Measurements from ENCODE around the gene INHBB.
"Not testable (repeated sequence)": the region's sequence is repeated elsewhere in the genome, so short reads cannot be mapped to it uniquely, and the experiment has no call there.

INHBB gene

GRCh38 chr2:120316528-120317179 is 29.3 kb upstream of the INHBB start:
- no peak for DNase-seq

DNA sequence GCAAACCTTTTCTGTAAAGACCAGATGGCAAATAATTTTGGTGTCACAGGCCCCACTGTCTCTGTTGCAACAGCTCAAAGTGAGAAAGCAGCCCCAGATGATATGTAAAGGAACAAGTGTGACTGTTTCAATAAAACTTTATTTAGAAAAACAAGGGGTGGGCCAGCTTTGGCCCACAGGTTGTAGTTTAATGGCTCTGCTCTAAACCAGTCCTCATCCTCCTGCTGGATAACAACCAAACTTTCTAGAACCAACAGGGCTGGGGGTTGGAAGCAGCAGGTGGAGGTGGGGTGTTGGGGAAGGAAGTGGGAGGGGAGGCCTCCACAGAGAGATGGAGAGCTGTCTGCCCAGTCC is 28.8 kb upstream of the INHBB start:
- DNase-seq: no peak

GRCh38 chr2:120317916-120318315 is 28.0 kb upstream of the INHBB start:
- peak; percentile 8 for DNase-seq

- DNase-seq: peak; percentile 80
Observed at GRCh38 chr2:120318626-120319025, 27.3 kb upstream of the INHBB start.

DNA sequence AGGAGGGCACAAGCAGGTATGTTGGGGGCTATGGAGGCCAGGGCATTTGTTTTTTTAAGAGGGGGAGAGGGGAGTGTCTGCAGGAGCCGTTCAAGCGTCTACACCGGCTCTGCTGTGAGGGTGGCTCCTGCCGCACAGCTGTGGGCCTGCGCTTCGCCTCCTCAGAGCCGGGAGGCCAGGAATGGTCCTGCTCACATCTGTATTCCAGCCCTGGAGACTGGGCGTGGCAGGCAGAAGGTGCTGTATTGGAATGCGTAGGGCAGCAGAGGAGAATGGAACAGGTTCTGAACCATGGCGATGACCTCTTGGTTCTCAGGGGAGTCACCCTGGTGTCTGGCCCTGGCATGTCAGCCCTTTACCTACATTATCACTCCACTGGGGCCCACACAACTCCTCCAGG is 26.8 kb upstream of the INHBB start:
- peak; percentile 31 for DNase-seq

DNA sequence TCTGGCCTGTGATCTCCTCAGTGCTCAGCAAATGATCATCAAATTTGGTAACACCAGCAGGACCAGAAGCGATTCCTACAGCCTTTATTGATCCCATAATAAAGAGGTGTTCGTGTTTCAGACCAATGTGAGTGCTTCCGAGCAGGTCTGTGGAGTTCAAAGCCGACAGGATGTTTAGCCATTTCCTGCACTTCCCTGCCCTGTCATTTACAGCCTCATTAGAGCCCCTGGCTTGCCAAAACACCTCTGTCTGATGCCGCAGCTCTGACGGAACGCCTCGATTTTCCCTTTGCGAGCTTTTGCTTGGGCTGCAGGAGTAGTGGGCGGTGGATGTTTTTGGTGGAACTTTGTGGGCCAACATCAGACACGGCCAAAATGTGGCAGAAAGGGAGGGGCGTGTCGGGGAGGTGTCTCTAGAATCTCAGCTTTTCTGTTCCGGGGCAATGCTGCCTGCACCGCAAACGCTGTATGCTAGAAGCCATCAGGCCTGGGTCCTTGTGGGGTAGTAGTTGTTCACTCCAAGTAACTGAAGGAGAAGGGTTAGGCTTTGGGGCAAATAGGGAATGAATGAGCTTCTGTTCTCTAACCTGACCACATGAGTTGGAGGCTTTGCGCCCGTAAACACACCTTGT is 26.1 kb upstream of the INHBB start:
- DNase-seq: peak; percentile 24

DNA sequence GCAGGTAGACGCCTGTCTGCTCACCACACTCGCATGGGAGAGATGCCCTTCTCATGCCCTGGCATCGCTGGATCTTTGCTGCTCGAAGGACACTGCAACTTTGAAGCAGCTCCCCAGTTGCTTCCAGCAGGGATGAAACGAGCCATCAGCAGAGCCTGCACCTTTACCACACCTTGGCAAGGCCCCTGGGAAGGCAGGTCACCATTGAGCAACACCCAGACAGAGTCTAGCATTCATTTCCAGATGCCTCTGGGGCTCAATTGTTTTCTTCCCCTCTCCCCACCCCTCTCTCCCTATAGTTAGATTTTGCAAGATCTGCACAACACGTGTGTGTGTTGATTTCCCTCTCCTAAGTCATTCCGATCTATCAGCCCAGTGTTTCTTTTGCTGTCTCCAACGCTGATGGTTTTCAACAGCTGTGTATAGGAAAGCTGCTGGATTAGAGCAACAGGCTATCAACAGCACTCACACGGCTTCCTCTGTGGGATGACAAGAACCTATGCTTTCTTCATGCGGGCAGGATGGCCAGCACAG is 25.6 kb upstream of the INHBB start:
- peak; percentile 35 for DNase-seq

DNA sequence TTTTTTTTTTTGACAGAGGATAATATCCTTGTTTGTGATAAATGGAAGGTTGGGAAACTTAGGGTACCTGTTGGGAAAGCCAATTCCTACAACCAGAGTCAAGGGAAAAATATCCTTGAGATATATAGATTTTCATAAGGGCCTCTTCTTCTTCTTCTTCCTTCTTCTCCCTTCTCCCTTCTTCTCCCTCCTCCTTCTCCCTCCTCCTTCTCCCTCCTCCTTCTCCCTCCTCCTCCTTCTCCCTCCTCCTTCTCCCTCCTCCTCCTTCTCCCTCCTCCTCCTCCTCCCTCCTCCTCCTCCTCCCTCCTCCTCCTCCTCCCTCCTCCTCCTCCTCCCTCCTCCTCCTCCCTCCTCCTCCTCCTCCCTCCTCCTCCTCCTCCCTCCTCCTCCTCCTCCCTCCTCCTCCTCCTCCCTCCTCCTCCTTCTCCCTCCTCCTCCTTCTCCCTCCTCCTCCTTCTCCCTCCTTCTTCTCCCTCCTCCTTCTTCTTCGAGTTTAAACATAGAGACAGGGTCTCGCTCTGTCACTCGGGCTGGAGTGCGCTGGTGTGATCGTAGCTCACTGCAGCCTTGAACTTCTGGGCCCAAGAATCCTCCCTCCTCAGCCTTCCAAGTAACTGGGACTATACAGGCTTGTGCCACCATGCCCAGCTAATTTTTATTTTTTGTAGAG is 24.9 kb upstream of the INHBB start:
- not testable (repeated sequence) for DNase-seq

GRCh38 chr2:120321721-120322284 is 24.1 kb upstream of the INHBB start:
- DNase-seq: no peak

DNA sequence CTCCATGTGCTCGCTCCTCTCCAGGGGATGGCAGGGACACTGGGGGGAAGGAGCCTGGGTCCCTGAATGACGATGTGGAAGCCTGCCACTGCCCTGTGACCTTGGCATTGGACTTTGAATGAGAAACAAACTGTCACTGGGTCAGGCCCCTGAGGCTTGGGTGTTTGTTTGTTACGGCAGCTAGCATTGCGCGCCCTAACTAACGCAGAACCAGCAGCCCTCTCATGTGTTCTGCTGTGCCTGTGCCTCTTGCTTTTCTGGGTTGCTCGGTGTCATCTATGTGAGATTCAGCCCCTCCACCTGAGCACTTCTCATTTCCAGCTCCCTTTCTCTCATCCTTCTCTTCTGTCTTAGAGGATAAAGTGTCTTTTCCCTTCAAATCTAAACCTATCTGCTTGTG is 23.6 kb upstream of the INHBB start:
- no peak for DNase-seq

DNA sequence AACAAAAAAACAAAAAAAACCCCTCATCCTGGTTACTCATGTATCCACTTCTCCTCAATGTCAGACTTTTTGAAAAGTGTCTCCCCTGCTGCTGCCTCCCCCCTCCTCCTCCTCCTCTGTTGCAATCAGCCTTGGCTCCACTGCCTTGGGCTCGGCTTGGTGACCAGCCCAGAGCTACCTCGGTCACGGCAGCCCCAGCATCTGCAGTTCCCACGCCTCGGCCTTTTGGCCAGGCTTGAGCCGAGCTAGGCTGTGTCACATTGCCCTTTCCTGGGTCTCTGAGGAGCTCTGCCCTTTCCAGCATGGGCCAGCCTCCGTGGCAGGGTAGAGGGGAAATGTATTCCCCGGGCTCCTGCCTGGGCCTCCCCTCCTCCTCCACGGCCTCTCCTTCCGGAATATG is 22.7 kb upstream of the INHBB start:
- peak; percentile 15 for DNase-seq

- DNase-seq: peak; percentile 18
Observed at GRCh38 chr2:120323807-120324399, 22.0 kb upstream of the INHBB start.

DNA sequence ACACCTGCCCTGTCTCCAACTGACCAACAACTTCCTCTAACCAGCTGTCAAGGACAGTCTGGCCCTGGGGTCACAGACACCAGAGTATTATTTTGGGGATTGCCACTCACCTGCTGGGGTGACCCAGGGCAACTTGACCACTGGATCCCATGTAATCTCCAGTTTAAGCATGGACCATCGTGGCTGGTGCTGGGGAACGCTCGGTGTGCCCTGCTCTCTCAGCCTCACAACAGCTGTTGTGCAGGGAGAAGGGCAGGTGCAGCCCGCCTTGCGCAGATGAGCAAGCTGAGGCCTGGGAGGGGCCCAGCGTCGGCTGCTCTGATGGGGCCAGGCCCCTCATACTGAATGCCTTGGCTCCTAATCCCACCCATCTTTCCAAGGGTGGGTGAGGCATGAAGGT is 21.0 kb upstream of the INHBB start:
- DNase-seq: peak; percentile 24

- peak; percentile 6 for DNase-seq
Observed at GRCh38 chr2:120326066-120326465, 19.9 kb upstream of the INHBB start.

GRCh38 chr2:120330946-120331822 is 14.8 kb upstream of the INHBB start:
- peak; percentile 24 for DNase-seq

GRCh38 chr2:120331903-120332302 is 14.0 kb upstream of the INHBB start:
- no peak for DNase-seq

DNA sequence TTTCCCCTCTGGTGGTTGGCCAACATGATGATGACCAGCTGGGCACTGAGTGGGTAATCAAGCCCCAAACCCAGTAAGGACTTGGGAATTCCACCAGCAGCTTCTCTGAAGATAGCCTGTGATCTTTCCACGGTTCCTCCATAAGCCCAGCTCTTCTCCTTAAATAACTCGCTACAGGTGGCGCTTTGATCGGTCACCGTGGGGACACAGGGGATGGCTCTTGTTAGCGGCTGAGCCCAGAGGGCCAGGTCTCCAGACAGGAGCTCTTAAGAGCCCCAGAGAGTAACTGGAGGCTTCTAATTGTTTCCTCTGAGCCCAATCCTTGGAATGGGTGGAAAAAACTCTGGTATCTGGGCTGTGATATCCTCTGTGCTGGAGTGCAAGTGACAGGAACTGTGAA is 13.6 kb upstream of the INHBB start:
- DNase-seq: no peak

DNA sequence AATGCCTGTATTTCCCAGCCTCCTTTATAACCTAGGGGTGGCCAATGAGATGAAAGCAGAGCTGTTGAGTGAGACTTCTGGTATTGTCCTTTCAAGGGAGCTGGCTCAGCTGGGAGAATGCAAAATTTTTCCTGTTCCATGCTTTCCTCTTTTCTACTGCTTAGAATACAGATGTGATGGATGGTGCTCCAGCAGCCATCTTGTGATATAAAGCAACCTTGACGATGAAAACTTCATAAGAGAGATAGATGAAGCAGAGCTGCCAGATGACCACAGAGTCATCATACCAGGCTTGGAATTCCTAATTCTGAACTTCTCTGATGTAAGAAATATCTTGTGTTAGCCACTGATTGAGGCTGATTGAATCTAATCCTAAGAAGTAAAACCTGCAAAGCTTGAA is 11.9 kb upstream of the INHBB start:
- DNase-seq: no peak

- DNase-seq: no peak
Observed at GRCh38 chr2:120336749-120337148, 9.2 kb upstream of the INHBB start.

- no peak for DNase-seq
Observed at GRCh38 chr2:120338015-120338414, 7.9 kb upstream of the INHBB start.

GRCh38 chr2:120341977-120342376 is 4.0 kb upstream of the INHBB start:
- no peak for DNase-seq

DNA sequence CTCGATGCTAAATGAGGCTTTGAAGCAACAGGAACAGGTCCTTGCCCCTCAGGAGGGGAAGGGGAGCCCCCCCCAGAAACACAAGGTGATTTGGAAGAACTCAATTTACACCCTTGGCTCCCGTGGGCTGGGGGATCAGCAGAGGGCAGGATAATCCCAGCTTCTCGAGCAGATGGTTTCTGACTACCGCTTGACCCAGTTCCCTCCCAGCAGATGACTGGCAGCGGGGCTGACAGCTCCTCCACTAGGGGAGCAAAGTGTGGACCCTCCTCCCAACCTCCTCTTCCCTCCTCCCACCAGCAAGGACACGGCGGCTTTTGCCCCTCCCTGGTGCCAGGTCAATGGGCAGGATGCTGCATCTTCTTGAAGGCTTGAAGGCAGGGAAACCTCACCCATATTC is 3.5 kb upstream of the INHBB start:
- DNase-seq: no peak

DNA sequence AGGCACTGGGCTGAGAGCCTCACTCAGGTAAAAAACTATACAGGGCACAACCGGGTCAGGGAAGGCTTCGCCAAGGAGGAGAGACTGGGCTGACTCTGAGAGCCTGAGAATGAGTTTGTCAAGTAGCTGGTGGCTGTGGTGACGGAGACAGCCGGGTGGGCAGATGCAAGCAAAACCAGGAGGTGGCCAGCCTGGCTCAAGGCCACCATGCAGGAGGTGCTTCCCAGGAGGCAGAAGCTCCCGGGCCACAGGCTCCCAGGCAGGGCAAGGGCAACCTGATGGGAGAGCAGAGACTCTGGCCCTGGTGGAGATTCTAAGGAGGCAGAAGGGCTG is 2.9 kb upstream of the INHBB start:
- no peak for DNase-seq

All from left hindlimb (tissue), 1 donor.